NCI-H2227 (cell line): ENCODE measurements around the gene PDCD4.

Experiments used
- DNase-seq: peaks from one replicate; lab custom pipeline; 2025; ENCODE audit not compliant: unreplicated experiment; lab: John Stamatoyannopoulos, UW

The PDCD4 gene

GRCh38 chr10:110918269-110918642 is 46.5 kb downstream of the PDCD4 start:
- peak; percentile 88 for DNase-seq

DNA sequence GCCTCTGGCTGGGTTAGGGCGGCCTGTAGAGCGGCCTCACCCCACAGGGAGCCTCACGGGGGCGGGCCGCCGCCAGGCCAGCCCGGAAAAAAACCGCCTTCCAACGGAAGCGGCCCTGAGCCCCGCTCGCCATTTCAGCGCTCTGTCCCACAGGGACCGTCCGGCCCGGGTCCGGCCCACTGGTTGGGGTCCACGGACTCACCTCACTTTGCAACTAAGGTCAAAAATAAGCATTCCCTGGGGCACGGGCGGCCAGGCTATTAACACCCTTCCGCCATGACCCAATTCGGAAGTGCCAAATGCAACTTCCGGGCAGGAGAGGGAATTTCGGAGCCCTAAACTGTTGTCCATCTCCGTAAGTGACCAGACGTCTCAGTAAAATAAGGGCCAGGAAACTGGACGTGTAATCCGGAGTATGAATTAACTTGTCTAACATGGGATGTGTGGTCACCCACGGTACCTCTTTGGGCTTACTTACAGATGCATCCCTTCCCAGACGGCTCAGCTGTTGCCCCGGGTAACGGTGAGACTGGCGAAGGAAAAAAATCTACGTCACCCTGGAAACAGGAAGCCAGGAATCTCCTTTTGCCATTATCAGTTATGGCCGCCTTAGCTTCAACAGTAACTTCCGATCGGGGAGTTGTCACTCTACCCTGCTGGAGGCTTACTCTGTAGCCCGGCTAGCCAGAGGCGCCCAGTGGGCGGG is 47.1 kb downstream of the PDCD4 start, which contains the start of gene BBIP1:
TSS of gene BBIP1 (minus strand) at position 538 of the 706 bp plus-strand sequence. CDS start 1,023 bp downstream, outside the sequence.
- DNase-seq = peak; percentile 98

DNA sequence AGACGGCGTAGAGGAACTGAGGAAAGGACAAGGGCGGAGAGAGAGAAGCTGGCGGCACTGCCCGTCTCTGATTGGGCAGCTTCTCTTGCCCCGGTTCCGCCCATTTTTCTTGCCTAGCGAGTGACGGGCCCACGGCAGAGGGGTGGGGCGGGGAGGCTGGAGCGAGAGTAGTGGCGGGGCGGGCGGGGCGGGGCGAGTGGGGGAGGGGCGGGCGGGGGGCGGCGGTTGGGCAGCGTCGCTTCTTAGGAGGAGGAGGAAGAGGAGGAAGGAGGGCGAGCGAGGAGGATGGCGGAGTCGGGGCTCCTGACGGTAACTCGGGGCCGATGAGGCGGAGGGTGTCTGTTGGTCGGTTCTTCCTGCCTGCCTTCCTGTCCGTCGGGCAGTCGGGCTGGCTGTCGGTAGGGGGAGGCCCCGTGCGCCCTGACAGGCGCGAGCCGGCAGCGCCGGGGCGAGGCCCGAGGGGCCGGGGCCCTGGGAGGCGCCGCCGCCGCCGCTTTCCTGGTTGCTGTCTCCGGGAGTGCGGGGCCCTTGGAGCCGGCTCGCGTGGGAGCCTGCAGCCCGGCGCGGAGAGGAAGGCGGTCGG is 47.7 kb downstream of the PDCD4 start, which contains the start of gene SHOC2:
TSS of gene SHOC2 (plus strand) at position 256 of the 583 bp plus-strand sequence. CDS start 44,755 bp downstream, outside the sequence.
- DNase-seq = peak; percentile 68

DNA sequence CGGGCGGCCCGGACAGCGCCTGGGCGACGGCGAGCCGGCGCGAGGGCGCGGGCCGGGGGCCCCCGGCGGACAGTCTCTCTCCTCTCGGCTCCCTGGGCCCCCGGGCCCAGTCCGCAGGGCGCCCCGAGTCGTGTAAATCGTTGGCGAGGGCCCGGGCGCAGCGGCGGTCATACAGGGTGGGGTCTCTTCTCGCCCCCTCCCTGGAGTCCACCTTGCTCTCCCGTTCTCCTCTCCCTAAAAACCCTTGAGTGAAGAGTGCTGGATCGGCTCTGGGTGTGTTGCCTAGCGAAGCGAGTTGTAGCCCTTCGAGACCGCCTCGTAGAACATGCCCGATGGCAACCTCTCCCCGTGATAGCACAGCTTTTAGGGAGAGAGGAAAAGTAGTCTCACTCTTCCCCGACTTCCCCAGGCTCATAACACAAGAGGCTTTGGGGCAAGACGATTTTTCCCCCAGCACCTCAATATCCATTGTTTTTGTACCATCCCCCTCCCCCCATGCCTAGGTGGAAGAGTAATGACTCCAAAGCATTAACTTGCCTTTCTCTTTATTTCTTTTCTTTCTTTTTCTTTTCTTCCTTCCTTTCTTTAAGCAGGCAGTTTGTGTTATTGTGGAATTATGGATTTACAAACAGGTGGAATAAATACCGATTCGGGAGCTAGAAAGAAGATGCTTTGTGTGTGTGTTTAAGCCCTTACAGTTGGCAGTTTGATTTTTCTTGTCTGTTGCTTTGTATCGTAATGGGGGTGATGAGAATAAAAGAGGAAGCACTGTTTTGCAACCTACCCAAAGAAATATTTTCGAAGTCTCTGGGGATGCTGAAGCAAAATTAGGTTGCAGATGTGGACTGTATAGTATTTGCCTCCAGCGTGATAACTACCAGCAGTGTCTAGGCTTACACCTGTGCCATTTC is 48.5 kb downstream of the PDCD4 start:
- DNase-seq = peak; percentile 37

- no peak for DNase-seq
Observed at GRCh38 chr10:110923856-110924493, 52.2 kb downstream of the PDCD4 start.

GRCh38 chr10:110927461-110927860 is 55.7 kb downstream of the PDCD4 start:
- no peak for DNase-seq

- DNase-seq = no peak
Observed at GRCh38 chr10:110931769-110932381, 60.1 kb downstream of the PDCD4 start.

GRCh38 chr10:110932505-110933180 is 60.9 kb downstream of the PDCD4 start:
- no peak for DNase-seq

DNA sequence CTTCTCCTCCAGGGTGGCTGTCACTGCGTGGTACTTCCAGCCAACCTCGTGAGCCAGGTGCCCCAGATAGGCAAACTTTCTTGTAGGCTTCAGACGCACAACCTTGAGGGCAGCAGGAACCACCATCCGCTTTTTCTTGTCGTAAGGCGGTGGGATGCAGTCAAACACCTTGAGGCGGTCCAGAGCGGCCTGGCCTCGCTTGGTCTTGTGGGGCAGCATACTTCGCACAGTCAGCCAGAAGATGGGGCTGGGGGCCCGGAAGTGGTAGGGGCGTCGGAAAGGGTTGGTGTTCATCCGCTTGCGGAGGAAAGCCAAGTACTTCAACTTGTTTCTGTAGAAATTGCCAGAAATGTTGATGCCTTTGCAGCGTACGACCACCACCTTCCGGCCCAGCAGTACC is 65.0 kb downstream of the PDCD4 start:
- DNase-seq = no peak

DNA sequence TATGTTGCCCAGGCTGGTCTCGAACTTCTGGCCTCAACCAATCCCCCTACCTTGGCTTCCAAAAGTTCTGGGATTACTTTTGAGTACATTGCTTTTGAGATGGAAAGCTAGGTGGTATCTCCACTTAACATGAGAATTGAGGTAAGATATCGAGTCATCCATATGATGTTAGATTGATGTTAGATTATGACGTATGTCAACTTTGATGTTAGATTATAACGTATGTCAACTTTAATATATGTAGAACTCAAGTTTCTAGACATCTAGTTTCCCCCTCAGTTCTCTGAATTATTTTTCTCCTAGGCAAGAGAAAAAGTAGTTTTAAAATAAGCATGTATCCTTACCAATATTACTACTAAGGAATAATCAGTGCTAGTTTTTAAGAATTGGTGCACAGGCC is 67.7 kb downstream of the PDCD4 start:
- DNase-seq = no peak

GRCh38 chr10:110944792-110945396 is 73.2 kb downstream of the PDCD4 start:
- no peak for DNase-seq

DNA sequence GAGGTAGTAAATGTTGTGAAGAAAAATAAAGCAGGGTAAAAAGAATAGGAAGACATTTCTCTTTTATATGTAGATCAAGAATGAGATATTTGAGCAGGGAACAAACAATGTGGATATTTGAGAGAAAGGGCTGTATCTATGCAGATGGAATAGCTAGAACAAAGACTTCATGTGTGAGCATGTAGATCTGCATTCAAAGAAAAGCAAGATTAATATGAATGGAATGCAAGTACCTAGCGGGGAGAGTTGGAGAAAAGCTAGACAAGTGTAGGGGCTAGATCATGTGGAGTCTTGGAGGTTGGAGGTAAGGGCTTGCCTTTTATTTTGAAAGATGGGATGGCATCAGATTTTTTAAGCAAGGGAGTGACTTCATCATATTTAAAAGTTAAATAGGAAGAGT is 74.8 kb downstream of the PDCD4 start:
- DNase-seq = no peak

- no peak for DNase-seq
Observed at GRCh38 chr10:110947061-110947595, 75.4 kb downstream of the PDCD4 start.
